Astrocyte of the spinal cord (primary cell): ENCODE measurements around the gene ABRACL.

Source experiments
- DNase-seq: peaks from one replicate; pipeline ENCODE4 v3.0.0; 2011; ENCODE audit warnings: low read depth, low spot score
- H3K4me3 ChIP-seq: 2 replicates; pipeline ENCODE4 v1.5.1; 2011; ENCODE audit warnings: low read depth, mild to moderate bottlenecking, low read length, moderate library complexity
- CTCF ChIP-seq: IDR thresholded peaks from 2 replicates; pipeline ENCODE4 v1.5.1; 2012; ENCODE audit warnings: low read depth, mild to moderate bottlenecking, low read length, inconsistent platforms
- in situ Hi-C: cut with HindIII; loops from 2 replicates; pipeline ENCODE4 v1.10.0; 2017; ENCODE audit warnings: low sequenced_read_pairs

ABRACL gene

GRCh38 chr6:139053382-139053781 lies 24.8 kb downstream of the ABRACL start:
- no peak overlapping the region for H3K4me3 ChIP-seq
- DNase-seq = no peak
- TF ChIP-seq CTCF = no peak
- in situ Hi-C loops = no loop called here

GRCh38 chr6:139054001-139054400 lies 25.5 kb downstream of the ABRACL start:
- no peak for TF ChIP-seq CTCF
- DNase-seq = no peak
- no peak overlapping the region for H3K4me3 ChIP-seq
- in situ Hi-C loops = no loop called here

GRCh38 chr6:139055709-139056108 lies 27.2 kb downstream of the ABRACL start:
- no peak overlapping the region for H3K4me3 ChIP-seq
- DNase-seq = no peak
- TF ChIP-seq CTCF = no peak
- in situ Hi-C loops = no loop called here

- no peak for DNase-seq
- TF ChIP-seq CTCF = no peak
- in situ Hi-C loops = no loop called here
- no peak overlapping the region for H3K4me3 ChIP-seq
These were observed 29.5 kb downstream of the ABRACL start for GRCh38 chr6:139058029-139058428.

- in situ Hi-C loops = no loop called here
- DNase-seq = peak; percentile 88
- H3K4me3 ChIP-seq = no peak overlapping the region
- TF ChIP-seq CTCF = no peak
These were observed 31.8 kb downstream of the ABRACL start for GRCh38 chr6:139060332-139060731.

GRCh38 chr6:139062932-139063646 lies 34.5 kb downstream of the ABRACL start:
- H3K4me3 ChIP-seq = no peak overlapping the region
- in situ Hi-C loops = no loop called here
- peak; percentile 41 for DNase-seq
- TF ChIP-seq CTCF = no peak
